IPS-18c (cell line): ENCODE measurements around the gene DTNBP1.
"Not testable (repeated sequence)": the region's sequence is repeated elsewhere in the genome, so short reads cannot be mapped to it uniquely, and the experiment has no call there.

Experiments used
- H3K4me3 ChIP-seq: 2 replicates; pipeline ENCODE4 v1.7.0; 2013; ENCODE audit warnings: low read depth, mild to moderate bottlenecking, low read length, moderate library complexity; ENCODE audit not compliant: insufficient read depth
- H3K9me3 ChIP-seq: one replicate; pipeline ENCODE4 v1.6.1; 2013; ENCODE audit warnings: mild to moderate bottlenecking, low read length, moderate library complexity; ENCODE audit not compliant: control insufficient read depth, insufficient read depth

DTNBP1 gene

GRCh38 chr6:15555101-15556038, 107.5 kb downstream of the DTNBP1 start:
- Histone ChIP-seq H3K4me3 (no peak overlapping the region), H3K9me3 (no peaks in the 10 kb centered on the region)

DNA sequence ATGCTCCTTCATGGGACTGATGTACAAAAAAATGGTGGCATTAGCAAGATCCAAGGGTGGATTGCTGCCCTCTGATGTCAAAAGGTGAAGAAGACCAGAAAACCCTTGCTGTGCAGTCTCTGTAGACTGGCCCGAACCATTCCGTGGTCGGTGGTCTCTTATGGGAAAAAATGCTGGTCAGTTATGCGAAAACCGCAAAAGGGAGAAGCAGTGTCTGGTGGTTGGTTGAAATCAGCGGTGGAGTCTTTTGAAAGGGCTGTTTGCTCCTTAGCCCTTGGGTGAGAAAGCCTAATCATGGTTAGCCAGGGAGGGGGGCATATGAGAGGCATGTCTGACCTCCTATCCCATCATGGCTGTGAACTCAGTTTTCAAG, 108.1 kb downstream of the DTNBP1 start:
- H3K9me3 ChIP-seq: no peaks in the 10 kb centered on the region

GRCh38 chr6:15553736-15554294, 109.0 kb downstream of the DTNBP1 start:
- no peaks in the 10 kb centered on the region for H3K9me3 ChIP-seq
- H3K4me3 ChIP-seq: no peak overlapping the region

More for the DNA sequence above, 108.1 kb downstream of the DTNBP1 start:
- H3K4me3 ChIP-seq: no peak overlapping the region

DNA sequence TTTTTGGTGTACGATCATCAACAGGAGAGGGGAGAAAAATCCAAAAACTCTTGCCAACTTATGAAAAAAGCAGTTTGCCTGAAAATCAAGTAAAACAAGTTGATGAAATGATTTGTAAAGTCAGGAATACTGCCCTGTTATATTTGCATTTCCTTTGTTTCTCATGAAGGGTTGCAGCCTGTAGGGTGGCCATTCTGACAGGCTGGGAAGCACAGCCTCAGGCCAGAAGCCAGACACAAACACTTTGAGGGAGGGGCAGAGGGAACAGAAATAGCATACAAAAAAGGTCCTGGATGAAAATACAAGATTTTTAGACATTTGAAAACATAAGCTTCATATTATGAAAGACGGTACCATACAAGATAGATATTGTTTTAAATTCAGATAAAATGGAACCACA, 109.8 kb downstream of the DTNBP1 start:
- Histone ChIP-seq H3K4me3 (no peak overlapping the region), H3K9me3 (no peaks in the 10 kb centered on the region)

DNA sequence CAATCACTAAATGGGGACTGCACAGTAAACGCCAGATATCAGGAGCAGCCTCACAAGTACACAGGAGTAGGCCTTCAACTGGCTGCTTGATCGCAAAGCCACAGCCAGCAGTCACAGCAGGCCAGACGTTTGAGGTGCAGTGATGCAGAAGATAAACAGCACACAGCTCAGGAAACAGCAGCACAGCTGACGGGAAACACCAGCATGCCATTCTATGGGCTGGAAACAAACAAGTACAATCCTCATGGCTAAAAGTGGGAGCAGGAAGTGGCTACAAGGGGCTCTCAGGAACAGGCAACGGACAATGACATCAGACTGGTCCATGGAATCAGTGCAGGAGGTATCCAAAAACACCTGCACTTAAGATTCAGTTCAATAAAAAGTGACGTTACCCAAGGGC, 111.0 kb downstream of the DTNBP1 start:
- Histone ChIP-seq H3K9me3 (no peaks in the 10 kb centered on the region), H3K4me3 (no peak overlapping the region)

DNA sequence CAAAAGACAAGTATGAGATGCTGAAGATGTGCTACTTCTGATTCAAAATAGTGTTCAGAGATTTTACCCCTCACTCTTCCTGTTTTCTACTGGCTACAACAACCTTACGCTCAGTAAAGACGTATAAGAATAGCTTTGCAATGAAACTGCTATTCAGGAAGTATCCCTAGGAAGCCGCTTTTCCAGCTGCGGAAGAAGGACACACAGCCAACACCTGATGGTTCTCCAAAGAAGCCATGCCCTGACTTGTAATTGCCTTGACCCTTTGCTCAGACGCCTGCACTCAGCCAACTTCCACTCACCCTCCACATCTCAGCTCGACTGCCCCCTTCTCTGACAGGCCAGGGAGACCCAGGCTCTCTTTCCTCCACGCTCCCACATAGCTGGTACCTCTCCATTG, 111.6 kb downstream of the DTNBP1 start:
- Histone ChIP-seq H3K9me3 (no peaks in the 10 kb centered on the region), H3K4me3 (no peak overlapping the region)

GRCh38 chr6:15550546-15551123, 112.2 kb downstream of the DTNBP1 start:
- Histone ChIP-seq H3K4me3 (no peak overlapping the region), H3K9me3 (no peaks in the 10 kb centered on the region)

DNA sequence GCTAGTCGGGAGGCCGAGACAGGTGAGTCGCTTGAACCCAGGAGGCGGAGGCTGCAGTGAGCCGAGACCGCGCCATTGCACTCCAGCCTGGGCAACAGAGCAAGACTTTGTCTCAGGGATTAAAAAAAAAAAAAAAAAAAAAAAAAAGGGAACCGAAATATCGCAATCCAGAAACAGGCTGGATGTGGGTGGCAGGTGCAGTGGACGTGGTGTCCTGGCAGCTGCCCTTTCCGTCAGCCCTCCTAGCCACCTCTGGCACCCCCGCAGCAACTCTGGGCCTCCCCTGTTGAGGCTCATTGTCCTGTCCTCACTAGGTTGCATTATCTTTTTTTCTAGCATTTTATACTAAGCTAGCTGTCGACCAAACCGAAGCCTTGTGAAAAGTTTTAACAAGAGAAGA, 113.5 kb downstream of the DTNBP1 start:
- Histone ChIP-seq H3K9me3 (no peaks in the 10 kb centered on the region), H3K4me3 (no peak overlapping the region)

DNA sequence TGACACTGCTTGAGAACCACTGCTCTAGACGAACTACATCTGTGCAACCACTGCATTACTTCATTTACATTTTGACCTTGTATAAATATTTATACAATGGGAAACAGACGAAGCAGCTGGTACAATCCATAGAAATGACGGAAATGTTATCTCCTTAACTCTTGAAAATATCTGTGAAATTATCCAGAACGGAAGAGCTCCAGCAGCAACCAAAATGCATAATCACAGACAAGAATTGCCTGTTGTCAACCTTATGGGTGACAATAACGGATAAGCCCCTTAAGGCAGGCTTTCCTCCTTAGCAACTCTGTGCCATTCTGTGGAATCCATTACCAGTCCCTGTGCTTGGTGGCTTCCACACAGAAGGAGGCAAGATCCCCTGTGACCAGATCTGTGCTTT, 115.4 kb downstream of the DTNBP1 start:
- Histone ChIP-seq H3K9me3 (no peaks in the 10 kb centered on the region), H3K4me3 (no peak overlapping the region)

DNA sequence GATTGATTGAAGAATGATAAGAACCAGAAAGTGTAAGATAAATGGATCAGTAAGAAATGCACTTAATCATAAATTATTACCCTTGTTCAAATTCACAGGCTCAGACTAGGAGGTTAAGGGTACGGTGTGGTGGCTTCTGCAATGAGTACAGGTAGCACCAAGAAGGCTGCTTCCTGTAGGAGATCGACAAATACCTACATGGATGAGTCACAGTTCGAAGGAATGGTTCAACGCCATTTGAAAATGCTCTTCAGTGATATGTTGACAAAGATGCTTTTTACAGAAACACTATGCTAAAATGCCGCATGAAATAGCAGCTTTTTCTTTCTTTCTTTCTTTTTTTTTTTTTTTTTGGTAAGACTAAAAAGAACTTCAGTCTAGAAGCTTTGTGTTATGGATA, 116.2 kb downstream of the DTNBP1 start:
- Histone ChIP-seq H3K9me3 (no peaks in the 10 kb centered on the region), H3K4me3 (no peak overlapping the region)

DNA sequence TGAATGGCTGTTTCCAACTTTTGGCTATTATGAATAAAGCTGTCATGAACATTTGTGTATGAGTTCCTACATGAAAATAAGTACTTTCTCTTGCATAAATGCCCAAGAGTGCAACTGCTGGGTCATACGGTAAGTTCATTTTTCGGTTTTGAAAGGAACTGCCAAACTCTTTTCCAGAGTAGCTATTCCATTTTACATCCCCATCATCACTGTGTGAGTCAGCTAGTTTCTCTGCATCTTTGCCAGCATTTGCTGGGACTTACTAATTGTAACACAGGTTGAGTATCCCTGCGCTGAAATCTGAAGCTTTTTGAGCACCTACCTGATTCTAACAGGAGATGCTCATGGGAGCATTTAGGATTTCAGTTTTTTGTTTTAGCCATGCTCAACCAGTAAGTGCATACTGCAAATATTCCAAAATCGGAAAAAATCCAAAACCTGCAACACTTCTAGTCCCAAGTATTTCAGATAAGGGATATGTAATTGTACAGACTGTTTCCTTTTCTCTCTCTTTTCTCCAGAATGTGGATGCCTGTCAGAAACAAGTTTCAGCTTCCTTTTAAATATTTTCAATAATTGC, 118.4 kb downstream of the DTNBP1 start:
- no peaks in the 10 kb centered on the region for H3K9me3 ChIP-seq
- H3K4me3 ChIP-seq: no peak overlapping the region

DNA sequence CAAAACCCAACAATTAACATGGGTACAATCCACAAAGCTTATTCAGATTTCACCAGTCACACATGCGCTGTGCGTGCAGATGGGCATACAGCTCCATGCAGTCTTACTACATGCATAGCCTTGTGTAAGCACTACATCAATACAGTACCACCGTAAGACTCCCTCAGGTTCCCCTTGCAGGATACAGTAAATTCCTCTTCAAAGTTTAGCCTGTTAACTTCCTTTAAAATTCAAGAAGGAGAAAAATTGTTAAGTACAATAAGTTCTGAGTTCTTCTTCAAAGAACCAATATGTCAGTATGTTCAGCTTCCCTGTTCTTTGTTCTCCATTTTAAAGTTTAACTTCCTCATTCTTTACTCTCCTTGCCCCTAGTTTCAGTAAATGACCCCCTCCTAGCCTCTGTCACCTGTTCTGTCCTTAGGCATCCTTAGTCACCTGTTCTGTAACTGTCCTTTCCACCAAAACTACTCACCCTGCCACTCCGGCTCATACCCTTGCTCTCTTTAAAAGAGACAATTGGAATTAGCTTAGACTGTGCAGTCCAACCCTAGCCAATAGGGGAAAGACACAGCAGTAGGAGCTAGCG, 119.4 kb downstream of the DTNBP1 start:
- not testable (repeated sequence) for H3K4me3 ChIP-seq, H3K9me3 ChIP-seq

DNA sequence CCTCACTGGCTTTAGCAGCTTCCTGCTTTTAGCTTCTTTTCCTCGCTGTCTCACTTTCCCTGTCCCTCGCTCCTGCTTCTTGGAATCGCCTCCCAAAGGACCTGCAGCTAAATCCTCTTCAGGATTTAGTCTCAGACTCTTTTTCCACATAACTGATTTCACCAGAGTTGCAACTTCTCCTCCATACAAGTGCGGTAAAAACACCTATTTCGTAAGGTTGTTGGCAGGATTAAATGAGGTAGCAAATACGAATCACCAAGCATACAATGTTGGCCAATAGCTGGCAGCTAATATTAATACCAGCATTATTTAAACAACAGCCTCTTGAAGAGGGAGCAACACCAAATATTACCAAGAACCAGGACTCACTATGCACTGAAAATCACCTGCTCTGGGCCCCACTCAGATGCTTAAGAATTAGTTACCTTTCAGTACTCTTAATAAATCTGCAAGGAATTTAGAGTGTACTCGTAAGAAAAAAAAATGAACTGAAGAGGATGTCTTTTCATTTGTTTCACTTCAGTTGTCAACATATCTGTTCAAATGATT, 123.0 kb downstream of the DTNBP1 start:
- no peak overlapping the region for H3K4me3 ChIP-seq
- peaks cover 2% of the 10 kb centered on the region for H3K9me3 ChIP-seq

GRCh38 chr6:15538766-15539495, 123.9 kb downstream of the DTNBP1 start:
- Histone ChIP-seq H3K9me3 (peaks cover 2% of the 10 kb centered on the region), H3K4me3 (no peak overlapping the region)

DNA sequence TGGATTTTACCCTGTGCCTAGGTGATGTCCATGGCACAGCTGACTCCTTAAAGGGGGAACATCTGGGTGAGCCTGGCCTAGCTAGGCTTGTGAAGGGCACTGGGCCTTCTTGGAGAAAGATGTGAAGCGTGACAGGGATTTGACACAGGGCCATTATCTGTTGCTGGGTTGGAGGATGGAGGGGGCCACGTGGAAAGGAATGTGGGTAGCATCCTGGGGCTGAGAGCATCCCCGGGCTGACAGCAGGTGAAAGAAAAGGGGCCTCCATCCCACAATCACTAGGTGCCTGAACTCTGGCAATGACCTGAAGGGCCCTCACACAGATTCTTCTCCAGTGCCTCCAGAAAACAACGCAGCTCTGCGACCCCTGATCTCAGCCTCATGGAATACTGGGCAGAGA, 124.7 kb downstream of the DTNBP1 start:
- Histone ChIP-seq H3K9me3 (peaks cover 2% of the 10 kb centered on the region), H3K4me3 (no peak overlapping the region)

DNA sequence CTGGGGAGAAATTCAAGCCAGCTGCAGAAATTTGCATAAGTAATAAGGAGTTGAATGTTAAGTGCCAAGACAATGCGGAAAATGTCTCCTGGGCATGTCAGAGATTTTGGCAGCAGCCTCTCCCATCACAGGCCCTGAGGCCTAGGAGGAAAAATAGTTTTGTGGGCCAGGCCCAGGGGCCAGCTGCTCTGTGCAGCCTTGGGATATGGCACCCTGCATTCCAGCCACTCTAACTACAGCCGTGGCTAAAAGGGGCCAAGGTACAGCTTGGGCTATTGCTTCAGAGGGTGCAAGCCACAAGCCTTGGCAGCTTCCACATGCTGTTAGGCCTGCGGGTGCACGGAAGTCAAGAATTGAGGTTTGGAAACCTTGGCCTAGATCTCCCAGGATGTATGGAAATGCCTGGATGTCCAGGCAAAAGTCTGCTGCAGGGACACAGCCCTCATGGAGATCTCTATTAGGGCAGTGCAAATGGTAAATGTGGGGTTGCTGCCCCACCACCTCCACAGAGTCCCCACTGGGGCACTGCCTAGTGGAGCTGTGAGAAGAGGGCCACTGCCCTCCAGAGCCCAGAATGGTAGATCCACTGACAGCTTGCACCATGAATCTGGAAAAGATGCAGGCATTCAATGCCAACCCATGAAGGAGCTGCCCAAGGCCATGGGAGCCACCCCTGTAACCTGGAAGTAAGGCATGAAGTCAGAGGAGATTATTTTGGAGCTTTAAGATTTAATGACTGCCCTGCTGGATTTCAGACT, 126.5 kb downstream of the DTNBP1 start:
- Histone ChIP-seq H3K4me3 (no peak overlapping the region), H3K9me3 (peaks cover 2% of the 10 kb centered on the region)
